ENCODE data around the gene CEMP1. TPM values are rescaled to one million over a fixed set of nuclear protein-coding genes. Genes with fewer than 3 reads are reported as not detected.

Gene CEMP1
- polyA plus RNA-seq, 1 of the 3 experiments (the other 2 are of a cell fraction) = not detected

- no peaks in the 10 kb centered on the region for H3K9me3 ChIP-seq
- H3K4me3 ChIP-seq (ENCODE audit: low read depth in 2 of 2, low read length in 1 of 2) = no peak overlapping the region
- H3K9me2 ChIP-seq = no peaks in the 10 kb centered on the region
- H3F3A ChIP-seq (replicated peaks; ENCODE audit: insufficient read depth) = peaks cover 4% of the 10 kb centered on the region
- H3K27ac ChIP-seq (ENCODE audit: low read depth in 2 of 2, low read length in 1 of 2) = no peak overlapping the region; a peak in 1 of 4 replicates
- H3K36me3 ChIP-seq (replicated peaks in 1 of 2; ENCODE audit: control insufficient read depth in 1 of 2, insufficient read depth in 2 of 2, low read length in 1 of 2) = peaks cover 0 to 16% of the 10 kb centered on the region in 2 experiments
- H3K4me2 ChIP-seq = no peak overlapping the region
- CTCF ChIA-PET = interaction anchor here (1.0 to 4.3 kb wide), 32 partner anchors 12 to 305 kb away, joined by 3 to 95 read pairs (median 6); partner anchors contain the start of genes ABCA3, ATP6V0C, CCNF and ECI1
- 89% methylated on average over 14 of the region's 20 CpGs for WGBS (ENCODE audit: low lambda C conversion rate)
- 0 out of 2 replicates have a peak, but pooled peaks cover 4% of the 10 kb centered on the region for H4K20me1 ChIP-seq (ENCODE audit: insufficient read depth)
- peak; percentile 43 for DNase-seq
- POLR2A ChIA-PET = interaction anchor here (1.1 to 2.6 kb wide), 5 partner anchors 19 to 42 kb away, joined by 4 to 19 read pairs (median 4); partner anchors contain the start of genes AMDHD2, NTN3 and TBC1D24
- TF ChIP-seq MEF2A (IDR thresholded peaks at IDR 0.05; ENCODE audit: borderline replicate concordance, low read depth) = no peak
- TF ChIP-seq PBX3 (IDR thresholded peaks at IDR 0.05) = no peak
- TF ChIP-seq ELF1 (IDR thresholded peaks at IDR 0.05) = no peak
- TF ChIP-seq SMC3 (IDR thresholded peaks at IDR 0.05; ENCODE audit: low read depth, low read length) = no peak
- no peak for TF ChIP-seq NFIC (IDR thresholded peaks at IDR 0.05; ENCODE audit: borderline replicate concordance)
- no peak for TF ChIP-seq FOSL2 (IDR thresholded peaks at IDR 0.05; ENCODE audit: borderline replicate concordance, low read depth)
- TF ChIP-seq EP300 (IDR thresholded peaks at IDR 0.05; ENCODE audit: borderline replicate concordance in 1 of 2, low read depth in 1 of 2, low read length in 1 of 2) = no peak
- no peak for TF ChIP-seq CHD2 (IDR thresholded peaks at IDR 0.05; ENCODE audit: low read length, partially characterized antibody)
- TF ChIP-seq USF1 (IDR thresholded peaks at IDR 0.05; ENCODE audit: borderline replicate concordance, low read depth) = no peak
- TF ChIP-seq SIN3A (IDR thresholded peaks at IDR 0.05; ENCODE audit: borderline replicate concordance, low read depth, low read length) = no peak
- TF ChIP-seq REST (IDR thresholded peaks at IDR 0.05; ENCODE audit: low read depth, low read length) = no peak
- no peak for TF ChIP-seq TCF12 (IDR thresholded peaks at IDR 0.05)
- TF ChIP-seq EZH2phosphoT487 (IDR thresholded peaks at IDR 0.05; ENCODE audit: borderline replicate concordance, low read depth) = no peak
- TF ChIP-seq TEAD4 (IDR thresholded peaks at IDR 0.05; ENCODE audit: borderline replicate concordance, insufficient read depth) = no peak
- no peak for TF ChIP-seq POLR2AphosphoS5 (IDR thresholded peaks at IDR 0.05; ENCODE audit: low read depth, low read length)
- TF ChIP-seq RXRA (IDR thresholded peaks at IDR 0.05; ENCODE audit: borderline replicate concordance, low read depth) = no peak
- TF ChIP-seq TAF1 (IDR thresholded peaks at IDR 0.05; ENCODE audit: borderline replicate concordance, low read depth, low read length) = no peak
- H3K4me1 ChIP-seq (ENCODE audit: control insufficient read depth in 1 of 2, insufficient read depth in 2 of 2, low read depth in 1 of 2, low read length in 1 of 2) = peaks cover 0 to 27% of the 10 kb centered on the region in 2 experiments; a peak in 1 of 4 replicates
- no peaks in the 10 kb centered on the region for H3K27me3 ChIP-seq (ENCODE audit: insufficient read depth)
- H2AFZ ChIP-seq (ENCODE audit: low read depth) = no peak overlapping the region
- H3K9ac ChIP-seq = no peak overlapping the region
- H3K79me2 ChIP-seq (ENCODE audit: insufficient read depth) = no peaks in the 10 kb centered on the region
Measured at GRCh38 chr16:2500430-2500917, 30.7 kb downstream of the CEMP1 start.

Measured in SK-N-SH (cell line).